IMR-90 (cell line): Measurements from ENCODE around the gene DMRT1. TPM values are rescaled to one million over a fixed set of nuclear protein-coding genes. Genes with fewer than 3 reads are reported as not detected.

ENCODE experiments used
- ATAC-seq: fragments of 200-7000 bp; cut with Tn5 transposase; 2 replicates; pipeline ENCODE4 v1.9.1; 2020; ENCODE audit warnings: low read depth, mild to moderate bottlenecking, moderate library complexity
- BruUV-seq: library from RNA; stranded (reverse); fragments of 400-500 nt; replicated peaks from 2 replicates; lab custom pipeline; 2021; lab: Mats Ljungman, UMichigan
- CTCF ChIA-PET: fragments of 300-600 bp; formaldehyde crosslinking; extraction: SDS; loops from one replicate; lab custom pipeline; 2021; ENCODE audit warnings: antibody characterized with exemption; lab: Yijun Ruan, JAX
- POLR2A ChIA-PET: fragments of 300-600 bp; sonication (Branson Sonifier 250); formaldehyde crosslinking; loops from one replicate; lab custom pipeline; 2022; ENCODE audit warnings: antibody characterized with exemption; ENCODE audit not compliant: unreplicated experiment; lab: Charles Lee
- DNase-seq: peaks from one replicate; pipeline ENCODE4 v3.0.0; 2013
- H2AFZ ChIP-seq: replicated peaks from 2 replicates; pipeline ENCODE3; 2013; ENCODE audit warnings: low read length, mild to moderate bottlenecking; ENCODE audit not compliant: poor library complexity
- H2AK5ac ChIP-seq: 2 replicates; pipeline ENCODE4 v1.6.1; 2013; ENCODE audit warnings: low read depth, low read length, inconsistent platforms
- H2AK9ac ChIP-seq: replicated peaks from 2 replicates; pipeline ENCODE3; 2013; ENCODE audit warnings: mild to moderate bottlenecking, low read depth, low read length, moderate library complexity; ENCODE audit not compliant: poor library complexity
- H2BK120ac ChIP-seq: 2 replicates; pipeline ENCODE4 v1.6.1; 2013; ENCODE audit warnings: low read depth, low read length, inconsistent platforms
- H2BK15ac ChIP-seq: 3 replicates; pipeline ENCODE4 v1.6.1; 2013; ENCODE audit warnings: low read depth, low read length, inconsistent platforms
- H2BK20ac ChIP-seq: 2 replicates; pipeline ENCODE4 v1.6.1; 2013; ENCODE audit warnings: low read depth, mild to moderate bottlenecking, inconsistent platforms, low read length, moderate library complexity
- H2BK5ac ChIP-seq: 2 replicates; pipeline ENCODE4 v1.6.1; 2013; ENCODE audit warnings: mild to moderate bottlenecking, low read depth, low read length, inconsistent platforms; ENCODE audit not compliant: poor library complexity, severe bottlenecking
- H3K14ac ChIP-seq: replicated peaks from 2 replicates; pipeline ENCODE4 v1.6.1; 2013; ENCODE audit warnings: low read depth, low read length, inconsistent platforms
- H3K18ac ChIP-seq: 2 replicates; pipeline ENCODE4 v1.6.1; 2013; ENCODE audit warnings: low read depth, low read length, control low read depth
- H3K23ac ChIP-seq: 2 replicates; pipeline ENCODE4 v1.6.1; 2013; ENCODE audit warnings: low read depth, low read length, inconsistent platforms
- H3K27ac ChIP-seq: 2 replicates; pipeline ENCODE4 v1.5.1; 2013; ENCODE audit warnings: mild to moderate bottlenecking, control low read depth, low read length; ENCODE audit not compliant: insufficient read depth
- H3K27me3 ChIP-seq: 2 replicates; pipeline ENCODE4 v1.6.1; 2013; ENCODE audit warnings: low read length; ENCODE audit not compliant: control insufficient read depth, insufficient read depth
- H3K36me3 ChIP-seq: 2 replicates; pipeline ENCODE4 v1.6.1; 2013; ENCODE audit warnings: low read length, mixed read lengths; ENCODE audit not compliant: control insufficient read depth, insufficient read depth
- H3K4ac ChIP-seq: 2 replicates; pipeline ENCODE4 v1.6.1; 2013; ENCODE audit warnings: low read depth, low read length, inconsistent platforms
- H3K4me1 ChIP-seq: 2 replicates; pipeline ENCODE4 v1.6.1; 2013; ENCODE audit warnings: low read length, mixed read lengths; ENCODE audit not compliant: control insufficient read depth, insufficient read depth
- H3K4me2 ChIP-seq: 2 replicates; pipeline ENCODE4 v1.6.1; 2013; ENCODE audit warnings: low read depth, mild to moderate bottlenecking, control low read depth, low read length, moderate library complexity
- H3K4me3 ChIP-seq: 2 replicates; pipeline ENCODE4 v1.5.1; 2013; ENCODE audit warnings: low read depth, mild to moderate bottlenecking, control low read depth, low read length, moderate library complexity; ENCODE audit not compliant: insufficient read depth
- H3K56ac ChIP-seq: 2 replicates; pipeline ENCODE4 v1.6.1; 2013; ENCODE audit warnings: low read length, inconsistent platforms; ENCODE audit not compliant: insufficient read depth; ENCODE audit errors: extremely low read depth
- H3K79me1 ChIP-seq, 2 experiments: 2 replicates each; pipeline ENCODE4 v1.6.1; 2013; ENCODE audit warnings: low read length in 2 of 2, inconsistent platforms in 1 of 2, low read depth in 1 of 2
- H3K9ac ChIP-seq: 2 replicates; pipeline ENCODE4 v1.6.1; 2013; ENCODE audit warnings: low read depth, low read length, control low read depth
- H3K9me1 ChIP-seq: 2 replicates; pipeline ENCODE4 v1.6.1; 2013; ENCODE audit warnings: low read length, inconsistent platforms; ENCODE audit not compliant: insufficient read depth
- H3K9me3 ChIP-seq: 2 replicates; pipeline ENCODE4 v1.6.1; 2013; ENCODE audit warnings: low read length; ENCODE audit not compliant: control insufficient read depth, insufficient read depth
- H4K20me1 ChIP-seq: 2 replicates; pipeline ENCODE4 v1.6.1; 2013; ENCODE audit warnings: low read length, inconsistent platforms; ENCODE audit not compliant: insufficient read depth
- H4K5ac ChIP-seq: 2 replicates; pipeline ENCODE4 v1.6.1; 2013; ENCODE audit warnings: mild to moderate bottlenecking, low read depth, low read length, control low read depth
- H4K8ac ChIP-seq, 2 experiments: 2 replicates each; pipeline ENCODE4 v1.6.1; 2013; ENCODE audit warnings: low read depth in 2 of 2, low read length in 2 of 2, control low read depth in 1 of 2, inconsistent platforms in 1 of 2
- H4K91ac ChIP-seq: 2 replicates; pipeline ENCODE4 v1.6.1; 2013; ENCODE audit warnings: low read depth, low read length, inconsistent platforms; ENCODE audit not compliant: insufficient read depth
- BHLHE40 ChIP-seq: fragments of 150-350 bp; IDR thresholded peaks from 2 replicates; pipeline ENCODE4 v1.6.1; 2016; ENCODE audit warnings: mild to moderate bottlenecking, low read depth, low read length
- CHD1 ChIP-seq: IDR thresholded peaks from 2 replicates; pipeline ENCODE4 v1.6.1; 2012; ENCODE audit warnings: low read depth, low read length, improper control_type of control experiment
- CTCF ChIP-seq: conservative IDR thresholded peaks from 2 replicates; pipeline ENCODE4 v1.5.1; 2012; ENCODE audit warnings: mild to moderate bottlenecking, low read depth, low read length, improper control_type of control experiment
- MAZ ChIP-seq: IDR thresholded peaks from 2 replicates; pipeline ENCODE4 v1.6.1; 2012; ENCODE audit warnings: low read depth, mild to moderate bottlenecking, low read length, improper control_type of control experiment, moderate library complexity, borderline replicate concordance
- NFE2L2 ChIP-seq: fragments of 150-350 bp; IDR thresholded peaks from 2 replicates; pipeline ENCODE4 v1.6.1; 2016; ENCODE audit warnings: low read depth, mild to moderate bottlenecking, low read length
- RCOR1 ChIP-seq: IDR thresholded peaks from 2 replicates; pipeline ENCODE4 v1.6.1; 2012; ENCODE audit warnings: mild to moderate bottlenecking, low read length, improper control_type of control experiment; ENCODE audit not compliant: insufficient replicate concordance
- RFX5 ChIP-seq: IDR thresholded peaks from 2 replicates; pipeline ENCODE4 v1.8.0; 2012; ENCODE audit warnings: low read depth, mild to moderate bottlenecking, low read length, moderate library complexity
- SMC3 ChIP-seq: fragments of 150-350 bp; IDR thresholded peaks from 2 replicates; pipeline ENCODE4 v1.6.1; 2016; ENCODE audit warnings: low read depth, mild to moderate bottlenecking, antibody characterized with exemption, low read length, moderate library complexity
- WGBS, 2 experiments: methylation state at CpG; one replicate each; pipeline versions ENCODE4 v1.1.5 to v1.1.7; 2013; ENCODE audit warnings: missing lambda C conversion rate in 2 of 2; ENCODE audit not compliant: insufficient read length in 1 of 2; ENCODE audit errors: extremely low coverage in 2 of 2; 5-methylcytosine and 5-hydroxymethylcytosine counted together
- dilution Hi-C: fragments of 300-500 bp; cut with HindIII; formaldehyde crosslinking; loops from one replicate; pipeline ENCODE4 v1.14.3; 2018; ENCODE audit warnings: low sequenced_read_pairs; ENCODE audit not compliant: unreplicated experiment
- in situ Hi-C: fragments of 300-500 bp; cut with MboI; formaldehyde crosslinking; loops from 3 replicates; pipeline ENCODE4 v1.14.3; 2019; ENCODE audit warnings: low sequenced_read_pairs, inconsistent platforms, mixed read lengths
- intact Hi-C: fragments of 100-400 bp; cut with micrococcal nuclease; formaldehyde crosslinking; loops from 2 replicates; pipeline ENCODE4 v1.10.0; 2022
- polyA plus RNA-seq, 3 experiments: library from polyadenylated mRNA; depleted of rRNA; stranded (reverse); fragments of >200 nt; gene quantifications; 2 replicates each; pipeline ENCODE4 v1.2.3, GENCODE V29; 2012; ENCODE audit warnings: low replicate concordance in 1 of 3
- total RNA-seq: library from RNA; depleted of rRNA; stranded (reverse); fragments of >200 nt; gene quantifications from 2 replicates; pipeline ENCODE4 v1.2.3, GENCODE V29; 2012

DMRT1 gene
- total and polyA plus RNA-seq, 2 of the 4 experiments (the other 2 are of a cell fraction): not detected

GRCh38 chr9:893115-893514 lies 51.6 kb downstream of the DMRT1 start:
- Histone ChIP-seq H2BK15ac (no peak overlapping the region), H2AFZ (no peak overlapping the region), H3K4me1 (no peaks in the 10 kb centered on the region), H2AK9ac (no peak overlapping the region), H3K4me3 (no peak overlapping the region), H3K9ac (no peak overlapping the region), H3K18ac (no peak overlapping the region), H4K5ac (no peak overlapping the region), H4K8ac (no peak overlapping the region), H3K4me2 (no peak overlapping the region), H3K36me3 (no peaks in the 10 kb centered on the region), H2BK120ac (no peak overlapping the region), H3K79me1 (no peaks in the 10 kb centered on the region), H4K20me1 (no peaks in the 10 kb centered on the region), H3K27me3 (no peaks in the 10 kb centered on the region; the same call in 1 of the 2 replicates), H3K4ac (no peak overlapping the region), H2BK20ac (no peak overlapping the region), H3K9me3 (no peaks in the 10 kb centered on the region), H4K91ac (no peak overlapping the region), H3K23ac (no peak overlapping the region), H3K9me1 (no peaks in the 10 kb centered on the region), H2AK5ac (no peak overlapping the region), H3K14ac (no peak overlapping the region), H3K56ac (no peak overlapping the region), H2BK5ac (no peak overlapping the region), H3K27ac (no peak overlapping the region)
- no peak for ATAC-seq
- ChIA-PET CTCF (interaction anchor here (0.6 to 1.3 kb wide), 3 partner anchors 9 to 112 kb away, joined by 3 to 9 read pairs (median 5); no protein-coding TSS in a partner anchor), POLR2A (no interaction called here)
- no CpG with 5 or more reads among the region's 5 CpGs for WGBS, 2 experiments
- no TSS peak for BruUV-seq
- dilution Hi-C loops: no loop called here
- no peak for DNase-seq
- intact Hi-C loops: loop anchor here (1.0 to 10.0 kb wide), 3 partner anchors 112 to 278 kb away; no protein-coding TSS in a partner anchor
- in situ Hi-C loops: loop anchor here (5.0 kb wide), 1 partner anchor 114 kb away; no protein-coding TSS in a partner anchor
- TF ChIP-seq RFX5 (no peak), BHLHE40 (no peak), CHD1 (no peak), MAZ (no peak), SMC3 (no peak), CTCF (no peak), RCOR1 (no peak), NFE2L2 (no peak)
